Liver (tissue), 3 donors: ENCODE data around the gene WDR5.

Experiments used
- ATF3 ChIP-seq: IDR thresholded peaks from 2 replicates; pipeline ENCODE4 v1.6.1; 2016; ENCODE audit warnings: antibody characterized with exemption
- CTCF ChIP-seq: fragments of 150-350 bp; IDR thresholded peaks from 2 replicates; pipeline ENCODE4 v1.5.1; 2017; ENCODE audit warnings: improper control_type of control experiment, low read depth, low read length; ENCODE audit not compliant: missing input control
- EGR1 ChIP-seq, 2 donors: IDR thresholded peaks; 2 replicates each; pipeline ENCODE4 v1.6.1; 2016 to 2018; ENCODE audit warnings: antibody characterized with exemption in 2 of 2, low read depth in 2 of 2
- JUND ChIP-seq, 2 donors: IDR thresholded peaks; 2 replicates each; pipeline ENCODE4 v1.6.1; 2016; ENCODE audit warnings: antibody characterized with exemption in 2 of 2
- RAD21 ChIP-seq, 2 donors: IDR thresholded peaks; 2 replicates each; pipeline ENCODE4 v1.6.1; 2016; ENCODE audit warnings: antibody characterized with exemption in 2 of 2, mild to moderate bottlenecking in 2 of 2
- REST ChIP-seq: IDR thresholded peaks from 2 replicates; pipeline ENCODE4 v1.6.1; 2016; ENCODE audit warnings: antibody characterized with exemption, mild to moderate bottlenecking
- SP1 ChIP-seq: IDR thresholded peaks from 2 replicates; pipeline ENCODE4 v1.6.1; 2018; ENCODE audit warnings: antibody characterized with exemption, mild to moderate bottlenecking
- TAF1 ChIP-seq: conservative IDR thresholded peaks from 2 replicates; pipeline ENCODE4 v1.6.1; 2016; ENCODE audit warnings: antibody characterized with exemption, mild to moderate bottlenecking
- YY1 ChIP-seq: IDR thresholded peaks from 2 replicates; pipeline ENCODE4 v1.6.1; 2016; ENCODE audit warnings: antibody characterized with exemption, mild to moderate bottlenecking
- donor health status: healthy.
- donor health status: healthy.

GRCh38 chr9:134164879-134165278 is 29.0 kb downstream of the WDR5 start:
- no peak for TF ChIP-seq CTCF
- no peak for TF ChIP-seq TAF1
- no peak for TF ChIP-seq ATF3
- no peak for TF ChIP-seq REST
- no peak for TF ChIP-seq JUND (IDR thresholded peaks at IDR 0.05)
- TF ChIP-seq YY1, result no peak
- no peak for TF ChIP-seq RAD21 (IDR thresholded peaks at IDR 0.05)
- TF ChIP-seq SP1, result no peak
- TF ChIP-seq EGR1 (IDR thresholded peaks at IDR 0.05; ENCODE audit: low read depth in 2 of 2), result no peak
